AG04449 (cell line): ENCODE measurements around the gene KCNN3.

Source experiments
- CTCF ChIA-PET: fragments of 350-600 bp; formaldehyde crosslinking; extraction: SDS; loops from one replicate; lab custom pipeline; 2021; ENCODE audit warnings: antibody characterized with exemption; lab: Yijun Ruan, JAX
- POLR2A ChIA-PET: fragments of 400-600, 350-600 bp; formaldehyde crosslinking; extraction: SDS; loops from one replicate; lab custom pipeline; 2020; ENCODE audit warnings: antibody characterized with exemption, inconsistent platforms; lab: Yijun Ruan, JAX
- DNase-seq: peaks from one replicate; pipeline ENCODE4 v3.0.0-alpha.2; 2010; ENCODE audit warnings: low read depth, low spot score
- H3K4me3 ChIP-seq: 2 replicates; pipeline ENCODE4 v1.5.1; 2011; ENCODE audit warnings: low read depth, mild to moderate bottlenecking, control low read depth, low read length
- TF ChIP-seq, protein P1 (sequence below): IDR thresholded peaks from one replicate; pipeline ENCODE4 v1.5.1; 2011; ENCODE audit warnings: mild to moderate bottlenecking, moderate library complexity, low read length, control low read depth, inconsistent platforms; ENCODE audit not compliant: insufficient read depth; ENCODE audit errors: missing control alignments

KCNN3 gene

GRCh38 chr1:154842635-154843034, 27.4 kb downstream of the KCNN3 start:
- H3K4me3 ChIP-seq: no peak overlapping the region
- no peak for DNase-seq
- CTCF ChIA-PET: interaction anchor here (1.0 to 3.7 kb wide), 2 partner anchors 20 to 101 kb away, joined by 3 to 12 read pairs; no protein-coding TSS in a partner anchor
- TF ChIP-seq, protein P1, sequence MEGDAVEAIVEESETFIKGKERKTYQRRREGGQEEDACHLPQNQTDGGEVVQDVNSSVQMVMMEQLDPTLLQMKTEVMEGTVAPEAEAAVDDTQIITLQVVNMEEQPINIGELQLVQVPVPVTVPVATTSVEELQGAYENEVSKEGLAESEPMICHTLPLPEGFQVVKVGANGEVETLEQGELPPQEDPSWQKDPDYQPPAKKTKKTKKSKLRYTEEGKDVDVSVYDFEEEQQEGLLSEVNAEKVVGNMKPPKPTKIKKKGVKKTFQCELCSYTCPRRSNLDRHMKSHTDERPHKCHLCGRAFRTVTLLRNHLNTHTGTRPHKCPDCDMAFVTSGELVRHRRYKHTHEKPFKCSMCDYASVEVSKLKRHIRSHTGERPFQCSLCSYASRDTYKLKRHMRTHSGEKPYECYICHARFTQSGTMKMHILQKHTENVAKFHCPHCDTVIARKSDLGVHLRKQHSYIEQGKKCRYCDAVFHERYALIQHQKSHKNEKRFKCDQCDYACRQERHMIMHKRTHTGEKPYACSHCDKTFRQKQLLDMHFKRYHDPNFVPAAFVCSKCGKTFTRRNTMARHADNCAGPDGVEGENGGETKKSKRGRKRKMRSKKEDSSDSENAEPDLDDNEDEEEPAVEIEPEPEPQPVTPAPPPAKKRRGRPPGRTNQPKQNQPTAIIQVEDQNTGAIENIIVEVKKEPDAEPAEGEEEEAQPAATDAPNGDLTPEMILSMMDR: no peak
- POLR2A ChIA-PET: no interaction called here

DNA sequence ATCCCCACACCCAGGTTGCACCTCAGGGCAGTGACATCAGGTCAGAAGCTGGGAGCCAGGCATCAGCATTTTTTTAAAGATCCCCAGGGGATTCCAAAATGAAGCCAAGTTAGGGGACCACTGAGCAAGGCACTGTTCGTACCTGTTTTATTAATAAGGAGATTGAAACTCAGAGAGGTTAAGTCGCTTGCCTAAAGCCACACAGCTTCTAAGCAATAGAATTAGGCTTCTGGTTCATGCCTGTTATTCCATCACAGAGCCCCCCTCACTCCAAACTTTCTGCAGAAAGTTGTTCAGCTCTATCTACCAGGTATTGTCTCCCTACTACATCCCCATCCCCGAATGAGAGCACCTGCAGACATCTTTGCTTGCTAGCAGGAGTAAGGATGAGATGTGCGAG, 28.7 kb downstream of the KCNN3 start:
- POLR2A ChIA-PET: no interaction called here
- CTCF ChIA-PET: interaction anchor here (3.7 kb wide), 1 partner anchor 22 kb away, joined by 12 read pairs; no protein-coding TSS in a partner anchor
- H3K4me3 ChIP-seq: no peak overlapping the region
- TF ChIP-seq, protein P1: no peak
- DNase-seq: no peak

- ChIA-PET POLR2A (no interaction called here), CTCF (interaction anchor here (1.0 to 3.7 kb wide), 2 partner anchors 8 to 23 kb away, joined by 3 to 12 read pairs; no protein-coding TSS in a partner anchor)
- TF ChIP-seq, protein P1: no peak
- no peak for DNase-seq
- no peak overlapping the region for H3K4me3 ChIP-seq
Measured at GRCh38 chr1:154840269-154841176, 29.6 kb downstream of the KCNN3 start.

DNA sequence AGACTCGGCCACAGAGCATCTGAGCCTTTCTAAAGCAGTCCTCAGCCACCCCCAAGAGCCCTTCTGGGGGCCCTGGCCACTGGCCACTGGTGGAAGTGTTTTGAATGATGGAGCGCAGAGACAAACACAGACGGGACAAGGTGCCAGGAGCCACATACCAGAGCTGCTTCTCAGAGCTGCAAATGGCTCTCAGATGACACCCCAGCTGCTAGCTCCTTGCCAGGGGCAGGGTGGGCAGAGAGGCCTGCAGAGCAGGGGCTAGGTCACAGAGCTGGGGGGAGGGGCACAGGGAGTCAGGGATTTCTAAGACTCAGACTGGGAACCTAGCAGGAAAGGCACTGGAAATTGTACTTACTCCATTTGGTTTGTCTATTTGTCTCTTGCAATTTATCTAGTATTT, 30.4 kb downstream of the KCNN3 start:
- CTCF ChIA-PET: interaction anchor here (1.0 to 3.7 kb wide), 3 partner anchors 9 to 23 kb away, joined by 3 to 12 read pairs (median 4); no protein-coding TSS in a partner anchor
- TF ChIP-seq, protein P1: no peak
- H3K4me3 ChIP-seq: no peak overlapping the region
- no peak for DNase-seq
- POLR2A ChIA-PET: no interaction called here

DNA sequence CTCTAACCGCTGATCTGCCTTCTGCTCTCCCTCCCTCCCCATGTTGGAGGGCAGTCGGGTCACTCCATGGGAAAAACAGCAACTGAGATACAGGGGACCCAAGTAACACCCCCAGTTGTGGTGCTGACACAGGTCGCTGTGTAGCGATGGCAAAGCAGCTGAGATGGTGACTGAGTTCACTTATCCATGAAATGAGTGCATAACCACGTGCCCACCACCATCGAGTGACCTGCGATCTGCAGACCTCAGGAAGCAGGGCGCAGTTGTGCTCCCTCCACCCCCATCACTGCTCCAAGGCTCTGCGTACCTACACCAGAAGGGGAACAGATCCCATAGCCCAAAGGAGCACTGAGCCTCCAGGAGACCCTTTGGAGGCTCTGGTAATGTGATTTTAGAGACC, 31.1 kb downstream of the KCNN3 start:
- TF ChIP-seq, protein P1: no peak

GRCh38 chr1:154838461-154838860, 31.6 kb downstream of the KCNN3 start:
- TF ChIP-seq, protein P1: no peak
- POLR2A ChIA-PET: interaction anchor here (0.6 kb wide), 1 partner anchor 71 kb away, joined by 3 read pairs; no protein-coding TSS in a partner anchor
- no peak overlapping the region for H3K4me3 ChIP-seq
- DNase-seq: no peak
- CTCF ChIA-PET: interaction anchor here (1.2 to 1.8 kb wide), 5 partner anchors 11 to 105 kb away, joined by 3 to 8 read pairs (median 4); no protein-coding TSS in a partner anchor

More for the DNA sequence above, 31.1 kb downstream of the KCNN3 start:
- H3K4me3 ChIP-seq: no peak overlapping the region
- POLR2A ChIA-PET: interaction anchor here (0.6 kb wide), 1 partner anchor 71 kb away, joined by 3 read pairs; no protein-coding TSS in a partner anchor
- CTCF ChIA-PET: interaction anchor here (1.6 to 1.7 kb wide), 2 partner anchors 21 to 24 kb away, joined by 4 to 8 read pairs; no protein-coding TSS in a partner anchor
- no peak for DNase-seq
